ENCODE data around the gene TMEM200C. TPM values are rescaled to one million over a fixed set of nuclear protein-coding genes. Genes with fewer than 3 reads are reported as not detected.
A peak's percentile ranks its signal among the peaks of the same experiment; 100 is the strongest.

TMEM200C gene
- total RNA-seq, 1 donor: under 0.01 TPM

DNA sequence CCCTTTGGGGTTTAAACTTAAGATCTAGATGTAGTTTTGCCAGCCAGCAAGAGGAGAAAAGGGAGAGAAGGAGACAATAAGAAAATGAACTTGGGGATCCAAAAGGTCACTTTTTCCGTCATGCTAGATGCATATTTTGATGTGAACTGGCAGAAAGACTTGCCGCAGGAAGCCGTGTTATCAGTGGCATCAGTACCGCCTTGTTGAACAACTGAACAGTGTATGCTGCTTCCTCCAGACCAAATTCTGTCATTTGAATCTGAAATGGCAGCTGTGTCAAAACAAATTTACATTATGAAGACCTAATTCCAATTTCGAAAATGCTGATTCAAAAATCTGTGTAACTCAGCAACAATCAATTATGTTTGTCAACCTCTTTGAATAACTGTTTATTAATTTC, 42.1 kb downstream of the TMEM200C start:
- TF ChIP-seq, protein P1, sequence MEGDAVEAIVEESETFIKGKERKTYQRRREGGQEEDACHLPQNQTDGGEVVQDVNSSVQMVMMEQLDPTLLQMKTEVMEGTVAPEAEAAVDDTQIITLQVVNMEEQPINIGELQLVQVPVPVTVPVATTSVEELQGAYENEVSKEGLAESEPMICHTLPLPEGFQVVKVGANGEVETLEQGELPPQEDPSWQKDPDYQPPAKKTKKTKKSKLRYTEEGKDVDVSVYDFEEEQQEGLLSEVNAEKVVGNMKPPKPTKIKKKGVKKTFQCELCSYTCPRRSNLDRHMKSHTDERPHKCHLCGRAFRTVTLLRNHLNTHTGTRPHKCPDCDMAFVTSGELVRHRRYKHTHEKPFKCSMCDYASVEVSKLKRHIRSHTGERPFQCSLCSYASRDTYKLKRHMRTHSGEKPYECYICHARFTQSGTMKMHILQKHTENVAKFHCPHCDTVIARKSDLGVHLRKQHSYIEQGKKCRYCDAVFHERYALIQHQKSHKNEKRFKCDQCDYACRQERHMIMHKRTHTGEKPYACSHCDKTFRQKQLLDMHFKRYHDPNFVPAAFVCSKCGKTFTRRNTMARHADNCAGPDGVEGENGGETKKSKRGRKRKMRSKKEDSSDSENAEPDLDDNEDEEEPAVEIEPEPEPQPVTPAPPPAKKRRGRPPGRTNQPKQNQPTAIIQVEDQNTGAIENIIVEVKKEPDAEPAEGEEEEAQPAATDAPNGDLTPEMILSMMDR (IDR thresholded peaks at IDR 0.05; ENCODE audit: extremely low read depth, low read depth, low read length): no peak
- H3K27ac ChIP-seq (ENCODE audit: low read depth, low read length): no peak overlapping the region
- no peak overlapping the region for H3K4me2 ChIP-seq (ENCODE audit: insufficient read depth, low read length)
- H2AFZ ChIP-seq (ENCODE audit: low read length): no peak overlapping the region
- no peaks in the 10 kb centered on the region for H3K27me3 ChIP-seq (ENCODE audit: insufficient read depth, low read length)
- no peak for DNase-seq (ENCODE audit: insufficient read length, low spot score, missing footprints)
- H4K20me1 ChIP-seq (ENCODE audit: insufficient read depth, low read length): no peaks in the 10 kb centered on the region
- no peaks in the 10 kb centered on the region for H3K79me2 ChIP-seq (ENCODE audit: insufficient read depth, low read length)
- H3K4me1 ChIP-seq (ENCODE audit: insufficient read depth, low read length): no peaks in the 10 kb centered on the region
- H3K36me3 ChIP-seq (ENCODE audit: insufficient read depth, low read length): no peaks in the 10 kb centered on the region
- no peaks in the 10 kb centered on the region for H3K9me3 ChIP-seq (ENCODE audit: low read depth, low read length)
- no peak overlapping the region for H3K4me3 ChIP-seq (ENCODE audit: insufficient read depth, low read length)

DNA sequence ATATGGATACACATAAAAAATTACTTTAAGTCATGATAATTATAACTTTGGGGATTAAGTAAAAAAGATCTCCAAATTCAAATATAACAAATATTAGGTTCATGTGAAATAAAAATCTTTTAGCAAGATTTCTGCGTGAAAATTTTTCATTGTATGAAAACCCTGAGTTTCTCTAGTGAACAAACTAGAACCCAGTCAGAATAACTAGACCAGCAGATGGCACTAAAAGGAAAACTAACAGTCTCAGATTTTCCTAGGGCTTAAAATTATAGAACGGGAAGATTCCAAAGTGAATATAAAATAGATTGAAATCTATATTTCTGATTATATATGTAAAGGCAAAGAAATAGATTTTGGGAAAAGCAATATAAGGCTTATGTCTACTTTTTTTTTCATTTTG, 43.3 kb downstream of the TMEM200C start:
- Histone ChIP-seq H2AFZ (ENCODE audit: low read length) (no peak overlapping the region), H3K4me2 (ENCODE audit: insufficient read depth, low read length) (no peak overlapping the region), H3K4me1 (ENCODE audit: insufficient read depth, low read length) (no peaks in the 10 kb centered on the region), H4K20me1 (ENCODE audit: insufficient read depth, low read length) (no peaks in the 10 kb centered on the region), H3K79me2 (ENCODE audit: insufficient read depth, low read length) (no peaks in the 10 kb centered on the region), H3K27ac (ENCODE audit: low read depth, low read length) (no peak overlapping the region), H3K36me3 (ENCODE audit: insufficient read depth, low read length) (no peaks in the 10 kb centered on the region), H3K27me3 (ENCODE audit: insufficient read depth, low read length) (no peaks in the 10 kb centered on the region), H3K4me3 (ENCODE audit: insufficient read depth, low read length) (no peak overlapping the region), H3K9me3 (ENCODE audit: low read depth, low read length) (no peaks in the 10 kb centered on the region)
- no peak for DNase-seq (ENCODE audit: insufficient read length, low spot score, missing footprints)
- TF ChIP-seq, protein P1 (IDR thresholded peaks at IDR 0.05; ENCODE audit: extremely low read depth, low read depth, low read length): no peak

DNA sequence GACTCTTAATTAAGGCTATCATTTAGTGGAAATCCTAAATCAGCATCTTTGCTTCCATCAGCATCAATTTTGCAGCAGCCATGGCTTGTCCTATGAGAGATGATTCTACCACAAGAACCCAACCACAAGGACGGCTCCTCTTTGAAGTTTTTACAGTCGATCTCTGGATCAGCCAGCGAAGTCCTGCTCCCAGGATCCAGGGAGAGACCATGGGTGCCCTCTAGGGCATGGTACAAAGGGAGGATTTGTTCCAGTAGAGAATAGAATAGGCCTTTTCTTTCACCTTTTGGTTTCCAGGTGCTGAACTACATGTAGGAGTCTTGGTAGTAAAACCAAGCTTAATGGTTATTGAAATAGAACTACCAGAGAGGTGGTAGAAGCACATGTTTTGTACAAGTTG, 52.7 kb downstream of the TMEM200C start:
- Histone ChIP-seq H3K36me3 (ENCODE audit: insufficient read depth, low read length) (no peaks in the 10 kb centered on the region), H3K4me1 (ENCODE audit: insufficient read depth, low read length) (no peaks in the 10 kb centered on the region), H4K20me1 (ENCODE audit: insufficient read depth, low read length) (no peaks in the 10 kb centered on the region), H3K4me3 (ENCODE audit: insufficient read depth, low read length) (no peak overlapping the region), H3K27ac (ENCODE audit: low read depth, low read length) (no peak overlapping the region), H3K27me3 (ENCODE audit: insufficient read depth, low read length) (no peaks in the 10 kb centered on the region), H3K4me2 (ENCODE audit: insufficient read depth, low read length) (no peak overlapping the region), H2AFZ (ENCODE audit: low read length) (no peak overlapping the region), H3K9me3 (ENCODE audit: low read depth, low read length) (no peaks in the 10 kb centered on the region), H3K79me2 (ENCODE audit: insufficient read depth, low read length) (no peaks in the 10 kb centered on the region)
- TF ChIP-seq, protein P1 (IDR thresholded peaks at IDR 0.05; ENCODE audit: extremely low read depth, low read depth, low read length): no peak
- peak; percentile 27 for DNase-seq (ENCODE audit: insufficient read length, low spot score, missing footprints)

DNA sequence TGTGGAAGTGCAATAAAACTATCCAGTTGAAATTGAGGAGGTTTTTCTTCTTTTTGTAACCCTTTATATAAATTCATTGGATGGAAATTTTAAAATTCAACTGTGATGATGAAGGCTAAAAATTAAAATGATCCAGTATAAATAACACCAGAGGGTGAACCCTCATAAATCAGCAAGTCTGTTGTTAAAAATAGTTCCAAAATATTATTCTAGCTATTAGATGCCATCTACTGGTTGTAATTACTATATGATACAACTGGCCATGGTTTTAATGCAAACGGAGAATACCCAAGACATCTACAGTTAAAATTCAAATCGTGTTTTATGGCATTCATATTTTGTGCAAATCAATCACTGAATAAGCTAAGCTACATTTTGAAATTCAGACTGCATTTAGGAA, 53.8 kb downstream of the TMEM200C start:
- TF ChIP-seq, protein P1 (IDR thresholded peaks at IDR 0.05; ENCODE audit: extremely low read depth, low read depth, low read length): no peak
- Histone ChIP-seq H2AFZ (ENCODE audit: low read length) (no peak overlapping the region), H3K27me3 (ENCODE audit: insufficient read depth, low read length) (no peaks in the 10 kb centered on the region), H3K4me2 (ENCODE audit: insufficient read depth, low read length) (no peak overlapping the region), H3K36me3 (ENCODE audit: insufficient read depth, low read length) (no peaks in the 10 kb centered on the region), H4K20me1 (ENCODE audit: insufficient read depth, low read length) (no peaks in the 10 kb centered on the region), H3K9me3 (ENCODE audit: low read depth, low read length) (no peaks in the 10 kb centered on the region), H3K4me1 (ENCODE audit: insufficient read depth, low read length) (no peaks in the 10 kb centered on the region), H3K4me3 (ENCODE audit: insufficient read depth, low read length) (no peak overlapping the region), H3K27ac (ENCODE audit: low read depth, low read length) (no peak overlapping the region), H3K79me2 (ENCODE audit: insufficient read depth, low read length) (no peaks in the 10 kb centered on the region)
- no peak for DNase-seq (ENCODE audit: insufficient read length, low spot score, missing footprints)
